Hematopoietic multipotent progenitor cell treated with erythropoietin and hydrocortisone succinate and interleukin-3 and kit ligand, for 15 days (in vitro differentiated cells): ENCODE measurements around the gene AGXT.
A peak's percentile ranks its signal among the peaks of the same experiment; 100 is the strongest.
"Not testable (repeated sequence)": the region's sequence is repeated elsewhere in the genome, so short reads cannot be mapped to it uniquely, and the experiment has no call there.

Source experiments
- DNase-seq: peaks from one replicate; pipeline ENCODE4 v3.0.0-alpha.2; 2015; ENCODE audit warnings: low spot score

The AGXT gene

GRCh38 chr2:240840435-240841060 is 28.1 kb upstream of the AGXT start:
- DNase-seq: no peak

- not testable (repeated sequence) for DNase-seq
These were observed 22.3 kb upstream of the AGXT start for GRCh38 chr2:240846309-240846708.

- DNase-seq: no peak
These were observed 21.6 kb upstream of the AGXT start for GRCh38 chr2:240846873-240847595.

- no peak for DNase-seq
These were observed 20.8 kb upstream of the AGXT start for GRCh38 chr2:240847817-240848216.

GRCh38 chr2:240848900-240849680 is 19.5 kb upstream of the AGXT start:
- DNase-seq: no peak

GRCh38 chr2:240850026-240850425 is 18.6 kb upstream of the AGXT start:
- DNase-seq: no peak

- no peak for DNase-seq
These were observed 17.9 kb upstream of the AGXT start for GRCh38 chr2:240850756-240851077.

- DNase-seq: peak; percentile 66
These were observed 17.3 kb upstream of the AGXT start for GRCh38 chr2:240851078-240851991.

- DNase-seq: no peak
These were observed 15.8 kb upstream of the AGXT start for GRCh38 chr2:240852671-240853314.

- DNase-seq: no peak
These were observed 13.0 kb upstream of the AGXT start for GRCh38 chr2:240855670-240856069.

GRCh38 chr2:240856151-240856980 is 12.3 kb upstream of the AGXT start:
- DNase-seq: no peak

- DNase-seq: no peak
These were observed 11.3 kb upstream of the AGXT start for GRCh38 chr2:240857039-240858008.

GRCh38 chr2:240858321-240858720 is 10.3 kb upstream of the AGXT start:
- no peak for DNase-seq

- no peak for DNase-seq
These were observed 9.8 kb upstream of the AGXT start for GRCh38 chr2:240858871-240859270.

- DNase-seq: no peak
These were observed 7.1 kb upstream of the AGXT start for GRCh38 chr2:240861547-240861946.

- DNase-seq: no peak
These were observed 4.1 kb upstream of the AGXT start for GRCh38 chr2:240864475-240864874.

- no peak for DNase-seq
These were observed 3.2 kb upstream of the AGXT start for GRCh38 chr2:240865391-240865790.

GRCh38 chr2:240869109-240869955 is 708 bp downstream of the AGXT start:
- DNase-seq: no peak
